ENCODE results near the gene HDAC1.
"Not testable (repeated sequence)": the region's sequence is repeated elsewhere in the genome, so short reads cannot be mapped to it uniquely, and the experiment has no call there.

DNA sequence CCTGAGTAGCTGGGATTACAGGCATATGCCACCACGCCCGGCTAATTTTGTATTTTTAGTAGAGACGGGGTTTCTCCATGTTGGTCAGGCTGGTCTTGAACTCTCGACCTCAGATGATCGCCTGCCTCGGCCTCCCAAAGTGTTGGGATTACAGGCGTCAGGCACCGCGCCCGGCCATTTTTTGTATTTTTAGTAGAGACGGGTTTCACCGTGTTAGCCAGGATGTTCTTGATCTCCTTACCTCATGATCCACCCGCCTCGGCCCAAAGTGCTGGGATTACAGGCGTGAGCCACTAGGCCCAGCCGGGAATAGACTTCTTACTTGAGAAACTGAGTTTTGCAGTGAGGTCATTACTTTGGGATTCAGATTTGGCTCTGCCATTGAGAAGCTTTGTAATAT lies 6.3 kb downstream of the HDAC1 start:
- not testable (repeated sequence) for TF ChIP-seq CTCF, POLR2AphosphoS5, POLR2A, EP300 (IDR thresholded peaks at IDR 0.05)

All from sigmoid colon (tissue), 4 donors.